GM12891 (cell line): Measurements from ENCODE around the gene COL6A3.

Experiments
- POLR2A ChIP-seq: IDR thresholded peaks from 2 replicates; pipeline ENCODE4 v1.6.1; 2011; ENCODE audit warnings: low read depth, low read length, control low read depth
- POLR2AphosphoS5 ChIP-seq: IDR thresholded peaks from 2 replicates; pipeline ENCODE4 v1.6.1; 2011; ENCODE audit warnings: low read depth, low read length, control low read depth
- TAF1 ChIP-seq: IDR thresholded peaks from 2 replicates; pipeline ENCODE4 v1.6.1; 2011; ENCODE audit warnings: low read depth, low read length, control low read depth

- TF ChIP-seq POLR2A, result no peak
- TF ChIP-seq TAF1, result no peak
- TF ChIP-seq POLR2AphosphoS5, result no peak
These were observed 135.4 kb downstream of the COL6A3 start for GRCh38 chr2:237278568-237278967.
